ENCODE measurements around the gene SLC5A2.
"Not testable (repeated sequence)": the region's sequence is repeated elsewhere in the genome, so short reads cannot be mapped to it uniquely, and the experiment has no call there.

Gene SLC5A2

DNA sequence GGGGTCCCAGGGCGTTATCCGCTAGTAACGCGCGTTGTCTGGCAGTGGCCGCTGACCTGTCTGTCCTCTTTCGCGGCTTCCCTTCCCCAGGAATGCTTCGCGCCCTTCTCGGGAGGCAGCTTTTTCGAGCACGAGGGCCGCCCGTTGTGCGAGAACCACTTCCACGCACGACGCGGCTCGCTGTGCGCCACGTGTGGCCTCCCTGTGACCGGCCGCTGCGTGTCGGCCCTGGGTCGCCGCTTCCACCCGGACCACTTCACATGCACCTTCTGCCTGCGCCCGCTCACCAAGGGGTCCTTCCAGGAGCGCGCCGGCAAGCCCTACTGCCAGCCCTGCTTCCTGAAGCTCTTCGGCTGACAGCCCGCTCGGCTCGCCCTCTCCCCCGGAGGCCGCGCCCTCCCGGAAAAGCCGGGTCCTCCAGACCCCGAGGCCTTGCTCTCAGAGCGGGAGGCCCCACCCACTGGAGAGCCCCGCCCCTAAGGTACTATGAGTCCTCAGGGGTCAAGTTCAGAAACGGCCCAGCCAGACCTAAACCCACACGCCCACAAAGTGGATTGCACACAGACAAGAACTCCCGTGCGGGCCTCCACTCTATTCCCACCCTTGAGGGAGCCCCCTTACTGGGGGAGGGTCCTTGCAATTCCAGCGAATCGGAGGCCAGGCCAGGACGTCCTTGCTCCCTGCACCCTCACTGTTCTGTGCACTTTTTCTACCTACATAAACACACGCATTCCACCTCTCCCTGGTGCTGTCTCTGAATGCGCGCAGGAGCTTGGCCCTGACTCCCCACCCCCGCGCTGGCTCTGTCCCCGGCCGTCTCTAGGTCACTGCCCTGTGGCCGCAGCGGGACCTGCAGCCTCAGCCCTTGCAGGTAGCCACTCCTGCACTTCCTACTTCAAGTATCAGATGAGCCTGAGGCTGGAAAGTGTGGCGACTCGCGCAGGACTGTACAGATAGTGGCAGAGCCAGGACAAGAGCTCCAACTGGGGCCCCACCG, 5.4 kb upstream of the SLC5A2 start:
- peak in 2 of 6 experiments; percentile 36 to 47 for DNase-seq

GRCh38 chr16:31478956-31479355, 4.0 kb upstream of the SLC5A2 start:
- DNase-seq, result no peak

- no peak for DNase-seq
These were observed 3.2 kb upstream of the SLC5A2 start for GRCh38 chr16:31479751-31480150.

- DNase-seq, result no peak
These were observed 1.9 kb upstream of the SLC5A2 start for GRCh38 chr16:31480851-31481536.

GRCh38 chr16:31484048-31484447, 1.1 kb downstream of the SLC5A2 start:
- DNase-seq, result not testable (repeated sequence)

- no peak for DNase-seq
These were observed 1.7 kb downstream of the SLC5A2 start for GRCh38 chr16:31484491-31485171.

DNA sequence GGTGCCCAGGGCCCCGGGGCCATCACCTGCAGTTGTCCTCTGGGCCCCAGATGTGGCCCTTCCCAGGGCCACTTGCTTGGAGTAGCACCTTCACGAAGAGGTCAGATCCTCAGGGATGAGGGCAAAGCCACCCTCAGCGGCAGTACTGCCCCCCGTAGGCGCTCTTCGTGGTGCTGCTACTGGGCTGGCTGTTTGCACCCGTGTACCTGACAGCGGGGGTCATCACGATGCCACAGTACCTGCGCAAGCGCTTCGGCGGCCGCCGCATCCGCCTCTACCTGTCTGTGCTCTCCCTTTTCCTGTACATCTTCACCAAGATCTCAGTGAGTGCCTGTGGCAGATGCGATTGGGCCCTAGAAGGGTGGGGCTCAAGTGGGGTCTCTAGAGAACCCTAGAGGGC, 2.6 kb downstream of the SLC5A2 start:
- DNase-seq, result no peak

GRCh38 chr16:31486045-31486444, 3.1 kb downstream of the SLC5A2 start:
- DNase-seq, result no peak

DNA sequence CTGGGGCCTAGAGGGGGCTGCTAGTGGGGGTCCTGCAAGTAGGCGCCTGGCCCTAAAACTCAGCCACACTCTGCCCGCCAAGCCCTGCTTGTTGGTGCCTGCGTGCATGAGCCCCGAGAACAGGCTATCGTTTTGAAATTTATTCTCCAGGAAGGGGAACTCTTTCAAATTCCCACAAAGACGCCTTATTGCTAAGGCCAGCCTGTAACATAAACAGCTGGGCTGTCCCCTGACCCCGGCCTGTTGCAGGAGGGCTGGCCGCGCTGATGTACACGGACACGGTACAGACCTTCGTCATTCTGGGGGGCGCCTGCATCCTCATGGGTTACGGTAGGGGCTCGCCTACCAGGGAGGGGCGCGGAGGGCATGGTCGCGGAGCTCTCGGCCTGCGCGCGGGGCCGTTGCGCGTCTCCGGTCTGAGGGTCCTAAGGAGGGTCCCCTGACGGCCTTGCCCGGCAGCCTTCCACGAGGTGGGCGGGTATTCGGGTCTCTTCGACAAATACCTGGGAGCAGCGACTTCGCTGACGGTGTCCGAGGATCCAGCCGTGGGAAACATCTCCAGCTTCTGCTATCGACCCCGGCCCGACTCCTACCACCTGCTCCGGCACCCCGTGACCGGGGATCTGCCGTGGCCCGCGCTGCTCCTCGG, 4.3 kb downstream of the SLC5A2 start:
- no peak for DNase-seq

GRCh38 chr16:31487720-31488467, 5.0 kb downstream of the SLC5A2 start:
- DNase-seq, result peak; percentile 70 to 84 (median 78)

DNA sequence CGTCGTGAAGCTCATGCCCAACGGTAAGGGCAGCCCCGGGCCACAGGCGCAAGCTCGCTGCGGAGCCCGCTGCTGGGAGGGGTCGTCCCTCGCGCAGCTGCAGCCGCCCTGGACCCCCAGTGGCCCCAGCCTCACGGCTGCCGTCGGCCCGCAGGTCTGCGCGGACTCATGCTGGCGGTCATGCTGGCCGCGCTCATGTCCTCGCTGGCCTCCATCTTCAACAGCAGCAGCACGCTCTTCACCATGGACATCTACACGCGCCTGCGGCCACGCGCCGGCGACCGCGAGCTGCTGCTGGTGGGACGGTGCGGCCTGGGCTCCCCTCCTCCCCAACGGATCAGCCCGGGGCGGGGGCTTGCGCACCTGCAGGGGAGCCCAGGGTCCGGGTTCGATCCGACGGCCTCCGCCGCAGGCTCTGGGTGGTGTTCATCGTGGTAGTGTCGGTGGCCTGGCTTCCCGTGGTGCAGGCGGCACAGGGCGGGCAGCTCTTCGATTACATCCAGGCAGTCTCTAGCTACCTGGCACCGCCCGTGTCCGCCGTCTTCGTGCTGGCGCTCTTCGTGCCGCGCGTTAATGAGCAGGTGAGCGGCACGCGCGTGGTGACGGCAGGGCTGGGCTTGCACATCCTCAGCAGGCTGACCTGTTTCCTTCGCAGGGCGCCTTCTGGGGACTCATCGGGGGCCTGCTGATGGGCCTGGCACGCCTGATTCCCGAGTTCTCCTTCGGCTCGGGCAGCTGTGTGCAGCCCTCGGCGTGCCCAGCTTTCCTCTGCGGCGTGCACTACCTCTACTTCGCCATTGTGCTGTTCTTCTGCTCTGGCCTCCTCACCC, 5.8 kb downstream of the SLC5A2 start:
- DNase-seq, result peak in 1 of 6 experiments; percentile 30

- no peak for DNase-seq
These were observed 6.3 kb downstream of the SLC5A2 start for GRCh38 chr16:31489298-31489564.

DNA sequence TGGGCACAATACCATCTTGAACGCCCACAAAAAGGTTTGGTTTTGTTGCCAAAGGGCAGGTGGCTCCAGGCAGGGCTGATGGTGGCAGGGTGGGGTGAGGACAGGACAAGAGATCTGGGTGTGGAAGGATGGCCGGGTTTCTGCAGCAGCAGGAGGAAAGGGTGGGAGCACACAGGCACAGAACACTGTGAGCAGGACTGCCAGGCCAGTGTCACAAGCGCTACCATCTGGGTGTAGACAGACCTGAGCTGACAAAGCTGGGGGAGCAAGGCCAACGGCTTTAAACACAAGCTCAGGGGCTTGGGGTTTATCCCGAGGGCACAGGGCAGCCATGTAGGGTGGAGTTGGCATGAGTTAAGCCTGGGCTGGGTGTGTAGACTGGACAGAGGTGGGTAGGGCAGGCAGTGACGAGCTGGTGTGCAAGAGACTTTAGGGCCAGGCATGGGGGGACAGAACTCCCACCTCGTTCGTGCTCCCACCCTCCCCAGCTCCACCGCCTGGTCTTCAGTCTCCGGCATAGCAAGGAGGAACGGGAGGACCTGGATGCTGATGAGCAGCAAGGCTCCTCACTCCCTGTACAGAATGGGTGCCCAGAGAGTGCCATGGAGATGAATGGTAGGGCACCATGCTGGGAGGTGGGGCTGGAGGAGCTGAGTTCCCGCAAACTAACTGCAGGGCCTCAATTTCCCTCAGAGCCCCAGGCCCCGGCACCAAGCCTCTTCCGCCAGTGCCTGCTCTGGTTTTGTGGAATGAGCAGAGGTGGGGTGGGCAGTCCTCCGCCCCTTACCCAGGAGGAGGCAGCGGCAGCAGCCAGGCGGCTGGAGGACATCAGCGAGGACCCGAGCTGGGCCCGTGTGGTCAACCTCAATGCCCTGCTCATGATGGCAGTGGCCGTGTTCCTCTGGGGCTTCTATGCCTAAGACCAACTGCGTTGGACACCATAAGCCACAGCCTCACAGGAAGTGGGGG, 7.0 kb downstream of the SLC5A2 start:
- no peak for DNase-seq

DNA sequence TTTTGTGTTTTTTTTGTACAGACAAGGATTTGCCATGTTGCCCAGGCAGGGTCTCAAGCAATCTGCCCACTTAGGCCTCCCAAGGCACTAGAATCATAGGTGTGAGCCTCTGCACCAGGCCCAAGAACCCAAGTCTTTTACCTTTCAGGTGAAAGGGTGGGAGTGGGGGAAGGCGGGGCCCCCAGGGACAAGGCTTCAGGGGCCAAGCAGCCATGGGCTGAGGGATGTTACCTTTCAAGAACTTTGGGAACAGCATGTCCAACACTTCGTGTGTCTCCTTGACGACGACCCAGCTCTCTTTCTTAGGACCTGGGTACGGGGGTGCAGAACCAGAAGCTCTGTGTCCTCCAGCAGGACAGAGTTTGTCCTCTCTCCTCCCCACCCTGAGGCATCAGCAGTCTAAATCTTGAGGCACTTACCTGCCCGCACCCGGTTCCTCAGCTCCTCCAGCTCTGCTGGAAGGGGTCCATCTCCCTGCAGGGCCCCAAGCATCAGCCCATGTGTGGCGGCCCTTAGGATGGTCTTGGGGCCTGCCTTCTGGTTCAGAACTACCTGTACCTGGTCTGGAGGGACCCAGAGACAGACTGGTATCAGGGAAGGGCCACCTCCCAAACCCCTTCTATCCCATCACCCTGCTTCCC, 9.0 kb downstream of the SLC5A2 start:
- no peak for DNase-seq

DNA sequence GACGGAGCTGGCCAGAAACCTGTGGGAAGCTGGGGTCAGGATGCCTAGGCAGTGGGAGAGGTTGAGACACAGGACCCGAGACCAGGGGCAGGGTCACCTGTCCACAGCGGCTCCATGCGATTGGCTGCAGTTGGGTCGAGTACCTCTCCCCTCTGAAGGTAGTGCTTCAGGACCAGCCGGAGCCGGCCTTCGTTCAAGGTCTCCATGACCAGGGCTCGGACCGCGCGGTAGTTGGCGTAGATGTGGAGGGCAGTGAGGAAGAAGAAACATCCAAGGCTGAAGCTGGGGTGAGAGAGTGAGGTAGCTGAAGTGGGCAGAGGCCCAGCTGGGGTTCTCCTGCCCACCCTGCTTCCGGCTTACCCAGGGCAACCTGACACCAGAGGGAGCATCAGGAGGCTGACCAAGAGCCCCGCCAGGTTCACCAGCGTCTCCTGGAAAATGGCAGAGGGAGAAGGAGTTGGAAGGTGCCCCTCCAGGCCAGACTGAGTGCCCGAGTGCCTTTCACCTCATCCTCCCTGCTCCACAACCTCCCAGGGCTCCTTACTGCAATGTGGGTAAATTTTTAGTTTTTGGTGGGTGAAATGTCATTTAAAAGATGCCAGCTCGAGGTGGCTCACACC, 10.7 kb downstream of the SLC5A2 start:
- DNase-seq, result no peak

DNA sequence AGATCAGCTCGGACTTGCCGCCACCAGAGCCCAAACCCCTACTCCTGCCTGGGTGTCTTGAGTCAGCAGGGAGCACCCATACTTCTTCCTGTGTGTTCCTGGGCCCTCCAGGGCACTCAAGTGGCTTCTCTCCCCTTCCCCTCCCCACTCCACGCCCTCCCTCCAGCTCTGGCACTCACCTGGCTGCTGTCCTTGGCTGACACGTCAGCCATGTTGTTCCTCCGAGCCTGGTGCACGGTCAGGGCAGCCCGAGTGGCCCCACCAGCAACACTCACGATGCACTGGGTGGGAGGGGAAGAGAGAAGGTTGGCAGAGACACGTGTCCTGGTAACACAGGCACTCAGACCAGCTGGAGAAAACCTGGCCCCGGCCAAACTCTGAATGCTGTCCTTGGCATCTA, 13.7 kb downstream of the SLC5A2 start:
- no peak for DNase-seq

- DNase-seq, result no peak
These were observed 15.6 kb downstream of the SLC5A2 start for GRCh38 chr16:31498493-31498892.

DNA sequence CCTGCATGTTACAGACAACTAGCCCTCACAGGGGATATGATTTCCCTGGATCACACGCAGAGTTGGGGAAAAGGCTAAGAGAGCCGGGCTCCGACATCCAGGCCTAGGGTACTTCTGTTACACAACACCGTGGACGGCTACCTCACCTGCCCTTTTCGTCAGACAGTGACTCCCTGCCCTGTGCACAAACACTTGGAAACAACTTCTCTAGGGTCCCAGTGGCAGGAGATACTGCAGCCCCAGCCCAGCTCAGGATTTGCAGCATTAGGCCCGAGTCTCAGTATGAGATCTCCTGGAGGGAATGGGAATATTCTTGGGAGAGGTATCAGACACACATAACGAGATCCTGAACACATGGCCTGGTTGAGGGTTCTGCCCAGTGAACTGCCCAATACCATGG, 17.0 kb downstream of the SLC5A2 start:
- DNase-seq, result no peak
